ENCODE data around the gene CCDC88C. TPM values are rescaled to one million over a fixed set of nuclear protein-coding genes. Genes with fewer than 3 reads are reported as not detected.

Gene CCDC88C
- total RNA-seq, 4 donors from 2014 or later, result 3.2 to 32.7 (median 11.0) TPM

DNA sequence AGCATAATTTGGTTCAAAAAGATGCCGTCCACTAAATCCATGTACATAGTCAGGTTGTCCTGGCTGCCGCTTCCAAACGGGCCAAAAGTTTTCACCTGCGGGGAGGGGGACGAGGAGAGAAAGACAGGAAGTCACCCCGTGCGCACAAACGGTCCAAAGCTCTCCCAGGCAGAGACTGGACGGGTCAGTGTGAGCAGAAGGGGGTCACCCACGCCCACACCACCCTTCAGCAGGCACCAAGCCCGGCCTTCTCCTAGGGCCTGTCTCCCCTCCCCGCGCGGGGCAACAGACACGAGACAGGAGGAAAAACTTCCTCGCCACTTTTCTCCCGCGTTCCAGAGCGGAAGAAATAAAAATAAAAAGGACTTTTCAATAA, 888 bp downstream of the CCDC88C start:
- no peaks in the 10 kb centered on the region for H3K4me1 ChIP-seq
- intact Hi-C loops (cut with DNase I; ENCODE audit: low total_unique reads), result loop anchor here (5.0 kb wide), 1 partner anchor 94 kb away; no protein-coding TSS in a partner anchor
- H3K27me3 ChIP-seq, result no peaks in the 10 kb centered on the region
- peak overlapping the region; percentile 0 to 23 for H3K27ac ChIP-seq
- peak overlapping the region; percentile 27 to 38 for H3K4me3 ChIP-seq
- no peak for DNase-seq
- no peaks in the 10 kb centered on the region for H3K9me3 ChIP-seq
- H3K36me3 ChIP-seq, result no peaks in the 10 kb centered on the region
- TF ChIP-seq, protein P1, sequence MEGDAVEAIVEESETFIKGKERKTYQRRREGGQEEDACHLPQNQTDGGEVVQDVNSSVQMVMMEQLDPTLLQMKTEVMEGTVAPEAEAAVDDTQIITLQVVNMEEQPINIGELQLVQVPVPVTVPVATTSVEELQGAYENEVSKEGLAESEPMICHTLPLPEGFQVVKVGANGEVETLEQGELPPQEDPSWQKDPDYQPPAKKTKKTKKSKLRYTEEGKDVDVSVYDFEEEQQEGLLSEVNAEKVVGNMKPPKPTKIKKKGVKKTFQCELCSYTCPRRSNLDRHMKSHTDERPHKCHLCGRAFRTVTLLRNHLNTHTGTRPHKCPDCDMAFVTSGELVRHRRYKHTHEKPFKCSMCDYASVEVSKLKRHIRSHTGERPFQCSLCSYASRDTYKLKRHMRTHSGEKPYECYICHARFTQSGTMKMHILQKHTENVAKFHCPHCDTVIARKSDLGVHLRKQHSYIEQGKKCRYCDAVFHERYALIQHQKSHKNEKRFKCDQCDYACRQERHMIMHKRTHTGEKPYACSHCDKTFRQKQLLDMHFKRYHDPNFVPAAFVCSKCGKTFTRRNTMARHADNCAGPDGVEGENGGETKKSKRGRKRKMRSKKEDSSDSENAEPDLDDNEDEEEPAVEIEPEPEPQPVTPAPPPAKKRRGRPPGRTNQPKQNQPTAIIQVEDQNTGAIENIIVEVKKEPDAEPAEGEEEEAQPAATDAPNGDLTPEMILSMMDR (IDR thresholded peaks at IDR 0.05), result no peak
- no peak for TF ChIP-seq POLR2A (IDR thresholded peaks at IDR 0.05)

DNA sequence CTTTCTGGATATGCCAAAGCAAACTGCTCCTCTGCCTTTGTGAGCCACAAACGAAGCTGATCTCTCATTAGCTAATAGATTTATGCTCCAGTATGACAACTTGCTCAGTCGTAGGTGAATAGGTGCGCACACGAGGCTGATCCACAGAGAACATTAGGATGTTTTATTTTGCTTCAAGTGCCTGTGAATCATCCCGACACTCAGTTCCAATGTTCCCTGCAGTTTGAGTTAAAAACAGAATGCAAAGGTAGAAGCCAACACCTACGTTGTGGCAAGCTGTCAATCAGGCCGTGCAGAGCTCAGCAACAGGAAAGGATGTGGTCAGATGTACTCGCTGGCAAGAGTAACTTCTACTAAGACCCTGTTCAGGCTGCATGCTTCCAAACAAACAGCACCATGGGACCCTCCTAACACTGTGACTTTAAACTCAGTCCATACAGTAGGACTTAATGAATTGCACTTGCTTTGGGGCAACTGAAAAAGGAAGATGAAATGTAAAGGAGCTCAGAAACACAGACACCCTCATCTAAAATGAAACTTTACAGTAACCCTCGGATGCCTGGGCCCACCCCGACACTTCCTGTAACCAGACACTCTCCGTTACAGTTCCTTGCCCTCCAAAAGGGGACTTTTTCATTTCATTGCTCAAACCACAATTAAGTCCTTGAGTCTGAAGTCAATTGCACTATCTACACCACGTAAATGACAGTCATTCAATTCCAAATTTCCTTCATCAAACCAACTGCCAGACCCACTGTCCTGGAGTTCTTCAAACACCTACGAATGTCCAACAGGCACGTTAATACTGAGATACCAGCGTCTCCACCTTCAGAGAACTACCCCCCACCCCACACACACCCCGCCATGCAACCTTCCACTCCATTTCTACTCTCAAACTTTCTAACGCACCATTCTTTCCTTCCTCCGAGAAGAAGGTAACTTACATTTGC, 1.6 kb downstream of the CCDC88C start:
- no peak for DNase-seq
- TF ChIP-seq, protein P1 (IDR thresholded peaks at IDR 0.05), result no peak
- TF ChIP-seq POLR2A (IDR thresholded peaks at IDR 0.05), result no peak
- no peaks in the 10 kb centered on the region for H3K36me3 ChIP-seq
- H3K4me3 ChIP-seq, result peak overlapping the region in 1 of 2 donors; percentile 38
- H3K9me3 ChIP-seq, result no peaks in the 10 kb centered on the region
- H3K27ac ChIP-seq, result no peak overlapping the region
- H3K4me1 ChIP-seq, result no peaks in the 10 kb centered on the region
- intact Hi-C loops (cut with DNase I; ENCODE audit: low total_unique reads), result loop anchor here (5.0 kb wide), 1 partner anchor 94 kb away; no protein-coding TSS in a partner anchor
- no peaks in the 10 kb centered on the region for H3K27me3 ChIP-seq

DNA sequence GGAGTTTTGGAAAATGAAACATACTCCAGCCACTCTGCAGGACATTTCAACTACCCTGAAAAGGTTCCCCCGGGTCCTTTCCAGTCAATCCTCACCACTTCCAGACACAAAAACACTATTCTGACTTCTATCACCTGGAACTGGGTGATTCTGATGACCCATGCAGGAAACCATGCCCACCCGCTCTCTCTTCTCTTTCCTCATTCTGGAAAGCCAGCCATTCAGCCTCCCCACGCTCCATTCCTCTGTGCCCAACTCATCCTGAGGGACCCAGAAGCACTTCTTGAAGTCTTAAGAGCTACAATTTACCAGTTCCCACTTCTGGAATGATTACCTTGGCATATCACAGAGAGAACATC, 3.2 kb downstream of the CCDC88C start:
- H3K4me3 ChIP-seq, result no peak overlapping the region
- no peaks in the 10 kb centered on the region for H3K9me3 ChIP-seq

DNA sequence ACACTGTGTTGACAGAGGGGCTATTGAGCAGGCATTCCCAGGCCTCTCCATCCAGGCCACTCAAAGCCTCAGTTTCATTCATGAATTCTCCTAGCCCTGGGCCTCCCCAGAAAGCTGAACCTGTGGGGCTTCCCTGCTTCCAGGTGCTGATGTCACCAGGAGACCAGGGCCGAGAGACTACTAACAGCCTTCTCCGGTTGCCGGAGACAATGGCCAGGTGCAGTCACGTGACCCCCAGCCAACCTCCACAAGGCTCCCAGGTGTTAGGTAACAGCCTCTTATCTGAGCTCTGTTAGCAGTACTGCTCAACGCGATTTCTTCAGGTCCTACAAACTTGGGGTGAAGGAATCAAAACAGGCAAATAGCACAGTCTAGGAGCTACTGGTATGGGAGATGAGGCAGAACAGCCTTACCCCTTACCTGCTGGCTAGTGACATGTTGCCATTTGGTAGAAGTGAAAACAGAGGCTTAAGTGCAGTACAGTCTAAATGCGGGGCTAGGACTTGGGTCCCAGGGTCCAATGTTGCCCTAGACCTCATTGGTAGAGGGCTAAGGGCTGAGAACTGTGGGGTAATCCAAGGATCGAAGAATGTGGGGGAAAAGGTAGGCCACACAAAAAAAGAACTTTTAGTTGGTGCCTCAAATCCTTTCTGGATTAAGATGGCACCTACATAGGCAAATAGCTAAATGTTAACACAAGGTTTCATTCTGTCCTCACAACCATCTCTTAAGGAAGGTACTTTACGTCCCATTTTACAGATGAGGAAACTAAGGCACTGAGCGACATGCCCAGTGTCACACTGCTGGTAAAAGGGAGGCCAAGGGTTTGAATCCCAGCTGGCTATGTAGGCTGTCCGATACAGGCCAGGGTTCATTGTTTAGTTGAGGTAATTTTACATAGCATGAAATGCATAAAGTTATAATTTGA, 3.8 kb downstream of the CCDC88C start:
- Histone ChIP-seq H3K27me3 (no peaks in the 10 kb centered on the region), H3K4me3 (no peak overlapping the region), H3K9me3 (no peaks in the 10 kb centered on the region), H3K4me1 (no peaks in the 10 kb centered on the region), H3K27ac (no peak overlapping the region), H3K36me3 (no peaks in the 10 kb centered on the region)
- TF ChIP-seq, protein P1 (IDR thresholded peaks at IDR 0.05), result no peak
- no peak for TF ChIP-seq POLR2A (IDR thresholded peaks at IDR 0.05)
- DNase-seq, result no peak
- intact Hi-C loops (cut with DNase I; ENCODE audit: low total_unique reads), result no loop called here

More for the DNA sequence above, 3.2 kb downstream of the CCDC88C start:
- Histone ChIP-seq H3K27me3 (no peaks in the 10 kb centered on the region), H3K27ac (no peak overlapping the region), H3K36me3 (no peaks in the 10 kb centered on the region), H3K4me1 (no peaks in the 10 kb centered on the region)
- TF ChIP-seq POLR2A (IDR thresholded peaks at IDR 0.05), result no peak
- TF ChIP-seq, protein P1 (IDR thresholded peaks at IDR 0.05), result no peak
- no peak for DNase-seq
- intact Hi-C loops (cut with DNase I; ENCODE audit: low total_unique reads), result no loop called here
